ENCODE data around the gene GATA5. TPM values are rescaled to one million over a fixed set of nuclear protein-coding genes. Genes with fewer than 3 reads are reported as not detected.

Gene GATA5
- total RNA-seq, 1 experiment from 2014 or later: 1.4 TPM

- no peak for TF ChIP-seq OVOL2 (CRISPR knock-in tag; IDR thresholded peaks at IDR 0.05; ENCODE audit: borderline replicate concordance)
- no peak for TF ChIP-seq NR3C1 (CRISPR knock-in tag; conservative IDR thresholded peaks at IDR 0.05; ENCODE audit: low read depth)
- no peak for TF ChIP-seq JUN (CRISPR knock-in tag; IDR thresholded peaks at IDR 0.05)
- TF ChIP-seq GRHL2 (CRISPR knock-in tag; IDR thresholded peaks at IDR 0.05; ENCODE audit: insufficient replicate concordance, severe bottlenecking): no peak
- no peak for TF ChIP-seq ETV6 (CRISPR knock-in tag; IDR thresholded peaks at IDR 0.05)
- TF ChIP-seq SMAD3 (CRISPR knock-in tag; IDR thresholded peaks at IDR 0.05; ENCODE audit: borderline replicate concordance): no peak
These were observed 45.4 kb downstream of the GATA5 start (continued) for GRCh38 chr20:62430311-62430853.

DNA sequence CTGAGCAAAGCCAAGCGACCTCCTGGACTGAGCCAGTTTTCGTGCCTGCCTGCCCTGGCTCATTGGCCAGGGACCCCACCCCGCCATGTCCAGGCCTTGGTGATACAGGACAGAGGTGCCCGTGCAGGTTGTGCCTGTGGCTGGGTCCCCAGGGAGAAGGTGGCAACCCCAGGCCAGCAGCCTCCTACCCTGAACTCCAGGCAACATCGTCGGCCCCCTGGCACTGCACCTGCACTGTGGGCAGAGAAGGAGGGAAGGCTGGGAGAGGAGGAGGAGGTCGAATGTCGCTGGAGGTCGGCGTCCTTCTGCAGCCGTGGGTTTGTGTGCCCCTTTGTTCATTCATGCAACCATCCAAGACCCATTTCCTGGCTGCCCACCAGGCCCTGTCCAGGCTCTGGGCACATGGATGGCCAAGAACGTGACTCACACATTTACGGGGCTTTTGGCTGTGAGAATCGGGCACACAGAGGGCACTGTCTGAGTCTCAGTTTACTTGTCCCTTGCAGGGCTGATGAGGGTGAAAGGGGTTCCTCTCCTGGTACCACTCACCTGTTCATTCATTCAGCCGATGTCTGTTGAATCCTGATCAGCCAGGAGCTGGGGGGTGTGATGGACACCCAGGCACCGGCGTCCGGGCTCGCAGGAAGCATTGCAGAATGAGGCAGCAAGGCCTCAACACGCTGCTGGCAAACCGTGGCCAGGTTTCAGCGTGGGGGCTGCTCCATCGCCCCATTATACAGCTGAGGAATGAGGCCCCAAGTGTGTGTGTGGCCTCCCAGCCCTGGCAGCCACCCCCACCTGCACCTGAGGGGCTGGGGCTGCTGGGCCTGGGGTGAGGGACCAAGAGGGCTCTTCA is 46.1 kb downstream of the GATA5 start:
- ChIA-PET POLR2A (no interaction called here), CTCF (interaction anchor here (0.7 to 3.5 kb wide), 4 partner anchors 8 to 65 kb away, joined by 3 to 27 read pairs (median 4); no protein-coding TSS in a partner anchor)
- no peaks in the 10 kb centered on the region; the same call in none of the 2 replicates for H3K27me3 Mint-ChIP-seq (ENCODE audit: low read depth)
- H3K9me3 Mint-ChIP-seq: no peaks in the 10 kb centered on the region
- no peak overlapping the region for H3K4me3 Mint-ChIP-seq
- H3K4me1 Mint-ChIP-seq: peaks cover 40% of the 10 kb centered on the region
- no peak for DNase-seq (ENCODE audit: low spot score)
- H3K36me3 Mint-ChIP-seq: no peaks in the 10 kb centered on the region
- ATAC-seq: no peak
- no peak overlapping the region for H3K27ac Mint-ChIP-seq
- TF ChIP-seq ZNF263 (CRISPR knock-in tag; IDR thresholded peaks at IDR 0.05; ENCODE audit: low read depth) (no peak), TP53 (CRISPR knock-in tag; IDR thresholded peaks at IDR 0.05) (no peak), CTCF (IDR thresholded peaks at IDR 0.05) (no peak), FOXP1 (CRISPR knock-in tag; IDR thresholded peaks at IDR 0.05; ENCODE audit: borderline replicate concordance) (no peak), ERG (CRISPR knock-in tag; IDR thresholded peaks at IDR 0.05) (no peak), NFATC4 (CRISPR knock-in tag; IDR thresholded peaks at IDR 0.05) (no peak), SMAD3 (CRISPR knock-in tag; IDR thresholded peaks at IDR 0.05; ENCODE audit: borderline replicate concordance) (no peak), NR3C1 (CRISPR knock-in tag; conservative IDR thresholded peaks at IDR 0.05; ENCODE audit: low read depth) (no peak), ZNF512 (CRISPR knock-in tag; IDR thresholded peaks at IDR 0.05; ENCODE audit: borderline replicate concordance) (no peak), FOXJ3 (CRISPR knock-in tag; IDR thresholded peaks at IDR 0.05; ENCODE audit: borderline replicate concordance) (no peak), SMAD4 (CRISPR knock-in tag; IDR thresholded peaks at IDR 0.05) (no peak)
- TF ChIP-seq, protein P1, sequence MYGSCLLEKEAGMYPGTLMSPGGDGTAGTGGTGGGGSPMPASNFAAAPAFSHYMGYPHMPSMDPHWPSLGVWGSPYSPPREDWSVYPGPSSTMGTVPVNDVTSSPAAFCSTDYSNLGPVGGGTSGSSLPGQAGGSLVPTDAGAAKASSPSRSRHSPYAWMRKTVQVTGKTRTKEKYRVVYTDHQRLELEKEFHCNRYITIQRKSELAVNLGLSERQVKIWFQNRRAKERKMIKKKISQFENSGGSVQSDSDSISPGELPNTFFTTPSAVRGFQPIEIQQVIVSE (CRISPR knock-in tag; IDR thresholded peaks at IDR 0.05; ENCODE audit: borderline replicate concordance): no peak
- TF ChIP-seq, protein P2, sequence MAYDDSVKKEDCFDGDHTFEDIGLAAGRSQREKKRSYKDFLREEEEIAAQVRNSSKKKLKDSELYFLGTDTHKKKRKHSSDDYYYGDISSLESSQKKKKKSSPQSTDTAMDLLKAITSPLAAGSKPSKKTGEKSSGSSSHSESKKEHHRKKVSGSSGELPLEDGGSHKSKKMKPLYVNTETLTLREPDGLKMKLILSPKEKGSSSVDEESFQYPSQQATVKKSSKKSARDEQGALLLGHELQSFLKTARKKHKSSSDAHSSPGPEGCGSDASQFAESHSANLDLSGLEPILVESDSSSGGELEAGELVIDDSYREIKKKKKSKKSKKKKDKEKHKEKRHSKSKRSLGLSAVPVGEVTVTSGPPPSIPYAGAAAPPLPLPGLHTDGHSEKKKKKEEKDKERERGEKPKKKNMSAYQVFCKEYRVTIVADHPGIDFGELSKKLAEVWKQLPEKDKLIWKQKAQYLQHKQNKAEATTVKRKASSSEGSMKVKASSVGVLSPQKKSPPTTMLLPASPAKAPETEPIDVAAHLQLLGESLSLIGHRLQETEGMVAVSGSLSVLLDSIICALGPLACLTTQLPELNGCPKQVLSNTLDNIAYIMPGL (CRISPR knock-in tag; IDR thresholded peaks at IDR 0.05): no peak
- TF ChIP-seq, protein P3, sequence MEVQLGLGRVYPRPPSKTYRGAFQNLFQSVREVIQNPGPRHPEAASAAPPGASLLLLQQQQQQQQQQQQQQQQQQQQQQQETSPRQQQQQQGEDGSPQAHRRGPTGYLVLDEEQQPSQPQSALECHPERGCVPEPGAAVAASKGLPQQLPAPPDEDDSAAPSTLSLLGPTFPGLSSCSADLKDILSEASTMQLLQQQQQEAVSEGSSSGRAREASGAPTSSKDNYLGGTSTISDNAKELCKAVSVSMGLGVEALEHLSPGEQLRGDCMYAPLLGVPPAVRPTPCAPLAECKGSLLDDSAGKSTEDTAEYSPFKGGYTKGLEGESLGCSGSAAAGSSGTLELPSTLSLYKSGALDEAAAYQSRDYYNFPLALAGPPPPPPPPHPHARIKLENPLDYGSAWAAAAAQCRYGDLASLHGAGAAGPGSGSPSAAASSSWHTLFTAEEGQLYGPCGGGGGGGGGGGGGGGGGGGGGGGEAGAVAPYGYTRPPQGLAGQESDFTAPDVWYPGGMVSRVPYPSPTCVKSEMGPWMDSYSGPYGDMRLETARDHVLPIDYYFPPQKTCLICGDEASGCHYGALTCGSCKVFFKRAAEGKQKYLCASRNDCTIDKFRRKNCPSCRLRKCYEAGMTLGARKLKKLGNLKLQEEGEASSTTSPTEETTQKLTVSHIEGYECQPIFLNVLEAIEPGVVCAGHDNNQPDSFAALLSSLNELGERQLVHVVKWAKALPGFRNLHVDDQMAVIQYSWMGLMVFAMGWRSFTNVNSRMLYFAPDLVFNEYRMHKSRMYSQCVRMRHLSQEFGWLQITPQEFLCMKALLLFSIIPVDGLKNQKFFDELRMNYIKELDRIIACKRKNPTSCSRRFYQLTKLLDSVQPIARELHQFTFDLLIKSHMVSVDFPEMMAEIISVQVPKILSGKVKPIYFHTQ (CRISPR knock-in tag; IDR thresholded peaks at IDR 0.05): no peak
- TF ChIP-seq, protein P4, sequence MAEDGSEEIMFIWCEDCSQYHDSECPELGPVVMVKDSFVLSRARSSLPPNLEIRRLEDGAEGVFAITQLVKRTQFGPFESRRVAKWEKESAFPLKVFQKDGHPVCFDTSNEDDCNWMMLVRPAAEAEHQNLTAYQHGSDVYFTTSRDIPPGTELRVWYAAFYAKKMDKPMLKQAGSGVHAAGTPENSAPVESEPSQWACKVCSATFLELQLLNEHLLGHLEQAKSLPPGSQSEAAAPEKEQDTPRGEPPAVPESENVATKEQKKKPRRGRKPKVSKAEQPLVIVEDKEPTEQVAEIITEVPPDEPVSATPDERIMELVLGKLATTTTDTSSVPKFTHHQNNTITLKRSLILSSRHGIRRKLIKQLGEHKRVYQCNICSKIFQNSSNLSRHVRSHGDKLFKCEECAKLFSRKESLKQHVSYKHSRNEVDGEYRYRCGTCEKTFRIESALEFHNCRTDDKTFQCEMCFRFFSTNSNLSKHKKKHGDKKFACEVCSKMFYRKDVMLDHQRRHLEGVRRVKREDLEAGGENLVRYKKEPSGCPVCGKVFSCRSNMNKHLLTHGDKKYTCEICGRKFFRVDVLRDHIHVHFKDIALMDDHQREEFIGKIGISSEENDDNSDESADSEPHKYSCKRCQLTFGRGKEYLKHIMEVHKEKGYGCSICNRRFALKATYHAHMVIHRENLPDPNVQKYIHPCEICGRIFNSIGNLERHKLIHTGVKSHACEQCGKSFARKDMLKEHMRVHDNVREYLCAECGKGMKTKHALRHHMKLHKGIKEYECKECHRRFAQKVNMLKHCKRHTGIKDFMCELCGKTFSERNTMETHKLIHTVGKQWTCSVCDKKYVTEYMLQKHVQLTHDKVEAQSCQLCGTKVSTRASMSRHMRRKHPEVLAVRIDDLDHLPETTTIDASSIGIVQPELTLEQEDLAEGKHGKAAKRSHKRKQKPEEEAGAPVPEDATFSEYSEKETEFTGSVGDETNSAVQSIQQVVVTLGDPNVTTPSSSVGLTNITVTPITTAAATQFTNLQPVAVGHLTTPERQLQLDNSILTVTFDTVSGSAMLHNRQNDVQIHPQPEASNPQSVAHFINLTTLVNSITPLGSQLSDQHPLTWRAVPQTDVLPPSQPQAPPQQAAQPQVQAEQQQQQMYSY (CRISPR knock-in tag; IDR thresholded peaks at IDR 0.05): no peak

Data from WTC11 (cell line).